OCI-LY1 (cell line): Measurements from ENCODE around the gene FERMT2.

ENCODE experiments used
- H2AFZ ChIP-seq: fragments of 200-600 bp; sonication (generic), shearing (Covaris generic); 2 replicates; pipeline ENCODE4 v1.6.0; 2014; ENCODE audit warnings: antibody characterized with exemption, mild to moderate bottlenecking, low read length
- H3F3A ChIP-seq: fragments of 200-600 bp; sonication (generic), shearing (Covaris generic); 2 replicates; pipeline ENCODE4 v1.6.0; 2014; ENCODE audit warnings: mild to moderate bottlenecking, antibody characterized with exemption, low read length, moderate library complexity; ENCODE audit not compliant: insufficient read depth
- H3K27ac ChIP-seq: fragments of 200-600 bp; sonication (generic); 2 replicates; pipeline ENCODE4 v1.5.1; 2014; ENCODE audit warnings: low read length, mixed run types, mild to moderate bottlenecking, low read depth; ENCODE audit not compliant: poor library complexity, severe bottlenecking
- H3K27me3 ChIP-seq: fragments of 200-600 bp; sonication (generic); 2 replicates; pipeline ENCODE4 v1.6.0; 2014; ENCODE audit warnings: antibody characterized with exemption, mild to moderate bottlenecking, low read length, moderate library complexity; ENCODE audit not compliant: insufficient read depth
- H3K36me3 ChIP-seq: fragments of 200-600 bp; sonication (generic); 2 replicates; pipeline ENCODE4 v1.6.1; 2014; ENCODE audit warnings: mild to moderate bottlenecking, antibody characterized with exemption, low read length, moderate library complexity, mixed read lengths; ENCODE audit not compliant: insufficient read depth
- H3K4me1 ChIP-seq: fragments of 200-600 bp; sonication (generic); 2 replicates; pipeline ENCODE4 v1.5.1; 2014; ENCODE audit warnings: mild to moderate bottlenecking, low read length, moderate library complexity; ENCODE audit not compliant: insufficient read depth, severe bottlenecking
- H3K4me2 ChIP-seq: fragments of 200-600 bp; sonication (generic), shearing (Covaris generic); 2 replicates; pipeline ENCODE4 v1.6.1; 2014; ENCODE audit warnings: low read length
- H3K4me3 ChIP-seq: fragments of 200-600 bp; sonication (generic); 2 replicates; pipeline ENCODE4 v1.5.1; 2014; ENCODE audit warnings: low read length, low read depth, mild to moderate bottlenecking, mixed read lengths; ENCODE audit not compliant: poor library complexity, severe bottlenecking
- H3K79me2 ChIP-seq: fragments of 200-600 bp; shearing (Covaris generic); 2 replicates; pipeline ENCODE4 v1.6.1; 2016; ENCODE audit warnings: mixed run types, low read length, mixed read lengths; ENCODE audit not compliant: insufficient read depth
- H3K9ac ChIP-seq: fragments of 200-600 bp; sonication (generic), shearing (Covaris generic); 2 replicates; pipeline ENCODE4 v1.6.1; 2014; ENCODE audit warnings: mild to moderate bottlenecking, low read length, mixed read lengths
- H3K9me2 ChIP-seq: fragments of 200-600 bp; sonication (generic), shearing (Covaris generic); 2 replicates; pipeline ENCODE4 v1.6.1; 2014; ENCODE audit warnings: low read depth, mild to moderate bottlenecking, low read length, mixed read lengths
- H3K9me3 ChIP-seq: fragments of 200-600 bp; shearing (Covaris generic); 2 replicates; pipeline ENCODE4 v1.6.1; 2014; ENCODE audit warnings: low read length, mixed read lengths
- H4K20me1 ChIP-seq: fragments of 200-600 bp; sonication (generic), shearing (Covaris generic); 2 replicates; pipeline ENCODE4 v1.6.0; 2016; ENCODE audit warnings: mild to moderate bottlenecking, low read length; ENCODE audit not compliant: insufficient read depth
- CTCF ChIP-seq: fragments of 200-600 bp; sonication (generic), shearing (Covaris generic); IDR thresholded peaks from 2 replicates; pipeline ENCODE4 v1.5.1; 2017; ENCODE audit warnings: mild to moderate bottlenecking, antibody characterized with exemption, low read length, moderate library complexity, mixed read lengths
- EZH2 ChIP-seq: fragments of 200-600 bp; sonication (generic), shearing (Covaris generic); IDR thresholded peaks from 2 replicates; pipeline ENCODE4 v1.8.0; 2017; ENCODE audit warnings: borderline replicate concordance, mixed run types, mild to moderate bottlenecking, antibody characterized with exemption, low read length, moderate library complexity, mixed read lengths

The FERMT2 gene

DNA sequence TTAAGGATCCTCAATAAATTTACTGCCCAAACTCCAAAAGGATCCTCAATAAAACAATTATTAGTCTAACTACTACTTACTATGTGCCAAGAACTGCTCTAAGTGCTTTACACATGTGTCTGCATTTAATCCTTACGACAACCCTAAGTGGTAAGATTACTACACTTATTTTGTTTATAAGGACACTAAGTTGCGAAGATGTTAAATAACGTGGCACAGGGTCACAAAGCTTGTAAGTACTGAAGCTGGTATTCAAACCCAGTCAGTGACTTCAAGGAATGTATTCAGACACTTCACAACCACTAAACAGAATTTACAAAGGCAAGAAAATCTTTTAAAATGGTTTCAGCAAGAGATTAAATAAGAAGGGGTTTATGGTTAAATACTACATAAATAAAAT, 13.0 kb downstream of the FERMT2 start:
- Histone ChIP-seq H3K9me3 (no peaks in the 10 kb centered on the region), H2AFZ (no peak overlapping the region), H3K9me2 (no peaks in the 10 kb centered on the region), H3K36me3 (no peaks in the 10 kb centered on the region), H3K4me3 (no peak overlapping the region), H4K20me1 (no peaks in the 10 kb centered on the region), H3K4me2 (no peak overlapping the region), H3K27me3 (no peaks in the 10 kb centered on the region), H3K9ac (no peak overlapping the region), H3K4me1 (no peaks in the 10 kb centered on the region), H3K79me2 (no peaks in the 10 kb centered on the region), H3K27ac (no peak overlapping the region), H3F3A (no peaks in the 10 kb centered on the region)
- no peak for TF ChIP-seq EZH2
- no peak for TF ChIP-seq CTCF

- Histone ChIP-seq H4K20me1 (no peaks in the 10 kb centered on the region), H3K9me3 (no peaks in the 10 kb centered on the region), H2AFZ (no peak overlapping the region), H3K27me3 (no peaks in the 10 kb centered on the region), H3K9me2 (no peaks in the 10 kb centered on the region), H3K4me3 (no peak overlapping the region), H3K9ac (no peak overlapping the region), H3K36me3 (no peaks in the 10 kb centered on the region), H3K4me2 (no peak overlapping the region), H3K27ac (no peak overlapping the region), H3F3A (no peaks in the 10 kb centered on the region), H3K4me1 (no peaks in the 10 kb centered on the region), H3K79me2 (no peaks in the 10 kb centered on the region)
- no peak for TF ChIP-seq CTCF
- no peak for TF ChIP-seq EZH2
Observed at GRCh38 chr14:52937306-52937705, 13.5 kb downstream of the FERMT2 start.

- H3K79me2 ChIP-seq, result no peaks in the 10 kb centered on the region
- no peak overlapping the region for H3K4me3 ChIP-seq
- no peaks in the 10 kb centered on the region for H3F3A ChIP-seq
- H3K36me3 ChIP-seq, result no peaks in the 10 kb centered on the region
- H3K4me1 ChIP-seq, result no peaks in the 10 kb centered on the region
- H2AFZ ChIP-seq, result no peak overlapping the region
- H3K4me2 ChIP-seq, result no peak overlapping the region
- H3K9me2 ChIP-seq, result no peaks in the 10 kb centered on the region
- no peaks in the 10 kb centered on the region for H3K9me3 ChIP-seq
- no peaks in the 10 kb centered on the region for H3K27me3 ChIP-seq
- H4K20me1 ChIP-seq, result no peaks in the 10 kb centered on the region
- H3K9ac ChIP-seq, result no peak overlapping the region
- TF ChIP-seq CTCF (no peak), EZH2 (no peak)
- no peak overlapping the region for H3K27ac ChIP-seq
Observed at GRCh38 chr14:52936437-52936836, 14.4 kb downstream of the FERMT2 start.
